OCI-LY3 (cell line): ENCODE data around the gene RSPRY1.

Experiments
- H2AFZ ChIP-seq: fragments of 200-600, 300-600 bp; shearing (Covaris generic); 2 replicates; pipeline ENCODE4 v1.6.0; 2014; ENCODE audit warnings: antibody characterized with exemption, low read depth, low read length
- H3K27ac ChIP-seq: fragments of 200-600, 300-600 bp; sonication (generic); 2 replicates; pipeline ENCODE4 v1.5.1; 2014; ENCODE audit warnings: mild to moderate bottlenecking, low read length, moderate library complexity, mixed read lengths
- H3K27me3 ChIP-seq: fragments of 200-600, 300-600 bp; sonication (generic); 2 replicates; pipeline ENCODE4 v1.6.1; 2014; ENCODE audit warnings: low read depth, low read length, mixed read lengths
- H3K36me3 ChIP-seq: fragments of 200-600, 300-600 bp; sonication (generic); replicated peaks from 2 replicates; pipeline ENCODE3; 2014; ENCODE audit warnings: low read depth, low read length, mixed read lengths
- H3K4me1 ChIP-seq: fragments of 300-600, 200-600 bp; sonication (generic); 2 replicates; pipeline ENCODE4 v1.6.1; 2014; ENCODE audit warnings: low read length, mixed read lengths
- H3K4me2 ChIP-seq: fragments of 200-600, 300-600 bp; sonication (generic); 2 replicates; pipeline ENCODE4 v1.6.1; 2014; ENCODE audit warnings: low read length, mixed read lengths
- H3K4me3 ChIP-seq: fragments of 300-600, 200-600 bp; sonication (generic); 2 replicates; pipeline ENCODE4 v1.5.1; 2014; ENCODE audit warnings: antibody characterized with exemption, mild to moderate bottlenecking, low read length, moderate library complexity
- H3K79me2 ChIP-seq: fragments of 300-600, 200-600 bp; shearing (Covaris generic); 2 replicates; pipeline ENCODE4 v1.6.1; 2014; ENCODE audit warnings: mild to moderate bottlenecking, low read length, mixed read lengths
- H3K9ac ChIP-seq: fragments of 300-600, 200-600 bp; shearing (Covaris generic); 2 replicates; pipeline ENCODE4 v1.6.0; 2014; ENCODE audit warnings: mild to moderate bottlenecking, low read length, moderate library complexity
- H3K9me3 ChIP-seq: fragments of 200-600, 300-600 bp; shearing (Covaris generic); 2 replicates; pipeline ENCODE4 v1.6.1; 2014; ENCODE audit warnings: low read length, mixed read lengths; ENCODE audit not compliant: insufficient read depth
- H4K20me1 ChIP-seq: fragments of 200-600, 300-600 bp; sonication (generic); 2 replicates; pipeline ENCODE4 v1.6.1; 2016; ENCODE audit warnings: low read length, mixed read lengths; ENCODE audit not compliant: insufficient read depth
- EZH2phosphoT487 ChIP-seq: fragments of 200-600 bp; shearing (Covaris generic); IDR thresholded peaks from 2 replicates; pipeline ENCODE4 v1.6.1; 2018; ENCODE audit warnings: antibody characterized with exemption, mixed run types, low read depth
- TF ChIP-seq, protein P1 (sequence below): fragments of 200-600, 300-600 bp; sonication (generic); IDR thresholded peaks from 2 replicates; pipeline ENCODE4 v1.5.1; 2014; ENCODE audit warnings: antibody characterized with exemption, low read length, low read depth

RSPRY1 gene

DNA sequence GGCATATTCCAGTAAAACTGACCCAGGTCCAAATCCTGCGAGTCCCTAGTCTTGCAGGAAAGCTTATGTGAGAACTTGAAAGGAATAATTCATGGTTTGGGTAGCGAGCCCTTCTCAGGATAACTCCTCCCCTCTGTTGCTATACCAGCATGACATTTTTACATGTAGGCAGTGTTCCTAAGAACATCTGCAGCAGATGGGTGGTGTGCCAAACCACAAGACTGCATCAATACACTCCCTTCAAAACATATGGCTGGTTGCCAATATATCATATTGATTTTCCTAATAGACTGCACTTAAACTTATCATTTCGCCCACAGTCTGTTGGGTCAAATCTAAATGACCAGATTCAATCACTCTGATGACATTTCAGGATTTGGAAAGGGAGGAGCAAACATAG lies 20.2 kb upstream of the RSPRY1 start:
- Histone ChIP-seq H2AFZ (no peak overlapping the region), H3K4me1 (peaks cover 17% of the 10 kb centered on the region), H3K9me3 (no peaks in the 10 kb centered on the region), H3K4me3 (no peak overlapping the region), H3K9ac (no peak overlapping the region), H3K79me2 (no peaks in the 10 kb centered on the region), H3K4me2 (no peak overlapping the region), H3K27ac (no peak overlapping the region), H3K27me3 (no peaks in the 10 kb centered on the region), H3K36me3 (peaks cover 47% of the 10 kb centered on the region), H4K20me1 (no peaks in the 10 kb centered on the region)
- no peak for TF ChIP-seq EZH2phosphoT487
- TF ChIP-seq, protein P1, sequence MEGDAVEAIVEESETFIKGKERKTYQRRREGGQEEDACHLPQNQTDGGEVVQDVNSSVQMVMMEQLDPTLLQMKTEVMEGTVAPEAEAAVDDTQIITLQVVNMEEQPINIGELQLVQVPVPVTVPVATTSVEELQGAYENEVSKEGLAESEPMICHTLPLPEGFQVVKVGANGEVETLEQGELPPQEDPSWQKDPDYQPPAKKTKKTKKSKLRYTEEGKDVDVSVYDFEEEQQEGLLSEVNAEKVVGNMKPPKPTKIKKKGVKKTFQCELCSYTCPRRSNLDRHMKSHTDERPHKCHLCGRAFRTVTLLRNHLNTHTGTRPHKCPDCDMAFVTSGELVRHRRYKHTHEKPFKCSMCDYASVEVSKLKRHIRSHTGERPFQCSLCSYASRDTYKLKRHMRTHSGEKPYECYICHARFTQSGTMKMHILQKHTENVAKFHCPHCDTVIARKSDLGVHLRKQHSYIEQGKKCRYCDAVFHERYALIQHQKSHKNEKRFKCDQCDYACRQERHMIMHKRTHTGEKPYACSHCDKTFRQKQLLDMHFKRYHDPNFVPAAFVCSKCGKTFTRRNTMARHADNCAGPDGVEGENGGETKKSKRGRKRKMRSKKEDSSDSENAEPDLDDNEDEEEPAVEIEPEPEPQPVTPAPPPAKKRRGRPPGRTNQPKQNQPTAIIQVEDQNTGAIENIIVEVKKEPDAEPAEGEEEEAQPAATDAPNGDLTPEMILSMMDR, result no peak

DNA sequence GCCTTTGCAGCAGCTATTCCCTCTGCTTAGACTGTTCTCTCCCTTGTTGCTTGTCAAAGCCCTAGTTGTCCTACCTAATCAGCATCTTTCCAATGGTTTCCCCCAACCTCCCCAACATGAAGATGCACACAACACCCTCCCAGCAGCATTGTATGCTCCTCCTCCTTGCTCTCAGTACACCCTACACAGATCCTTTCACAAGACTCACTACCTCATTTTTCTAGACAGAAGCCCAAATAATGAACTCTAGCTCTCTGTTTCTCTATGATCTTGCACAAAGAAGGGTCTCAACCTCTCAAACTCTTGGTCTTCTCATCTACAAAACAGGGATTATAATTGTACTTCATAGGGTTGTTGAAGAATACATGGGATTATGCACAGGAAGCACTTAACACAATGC lies 19.7 kb upstream of the RSPRY1 start:
- peaks cover 48% of the 10 kb centered on the region for H3K36me3 ChIP-seq

DNA sequence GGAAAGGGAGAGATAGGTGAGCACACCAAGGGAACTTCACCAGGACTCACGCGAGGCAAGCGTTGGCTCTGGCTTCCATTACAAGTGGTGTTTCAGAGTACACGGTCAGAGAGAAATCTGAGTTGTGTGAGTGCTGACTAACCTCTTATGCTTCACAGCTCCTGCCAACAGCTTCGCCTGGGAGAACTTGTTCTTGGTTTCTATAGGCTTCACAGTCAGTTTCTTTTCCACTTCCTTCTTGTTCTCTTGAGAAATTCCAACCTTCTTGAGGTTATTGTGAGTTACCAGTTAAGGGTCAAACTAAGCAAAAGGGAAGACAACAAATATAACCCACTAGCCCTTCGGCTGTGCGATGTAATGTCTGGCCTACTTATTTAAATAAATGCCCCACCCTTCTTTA lies 19.2 kb upstream of the RSPRY1 start:
- Histone ChIP-seq H3K4me3 (no peak overlapping the region), H3K4me2 (peak overlapping the region; percentile 4; the same call in 1 of the 2 replicates), H2AFZ (no peak overlapping the region), H4K20me1 (no peaks in the 10 kb centered on the region), H3K4me1 (peaks cover 17% of the 10 kb centered on the region), H3K79me2 (no peaks in the 10 kb centered on the region), H3K27ac (no peak overlapping the region), H3K27me3 (no peaks in the 10 kb centered on the region), H3K9me3 (no peaks in the 10 kb centered on the region), H3K9ac (no peak overlapping the region), H3K36me3 (peaks cover 53% of the 10 kb centered on the region)
- TF ChIP-seq, protein P1, result no peak
- no peak for TF ChIP-seq EZH2phosphoT487

More for the DNA sequence above, 19.7 kb upstream of the RSPRY1 start:
- Histone ChIP-seq H3K9me3 (no peaks in the 10 kb centered on the region), H3K4me3 (no peak overlapping the region), H2AFZ (no peak overlapping the region), H4K20me1 (no peaks in the 10 kb centered on the region), H3K27ac (no peak overlapping the region), H3K4me1 (peaks cover 17% of the 10 kb centered on the region), H3K27me3 (no peaks in the 10 kb centered on the region), H3K9ac (no peak overlapping the region), H3K79me2 (no peaks in the 10 kb centered on the region), H3K4me2 (peak overlapping the region; percentile 4; the same call in 1 of the 2 replicates)
- TF ChIP-seq, protein P1, result no peak
- TF ChIP-seq EZH2phosphoT487, result no peak

DNA sequence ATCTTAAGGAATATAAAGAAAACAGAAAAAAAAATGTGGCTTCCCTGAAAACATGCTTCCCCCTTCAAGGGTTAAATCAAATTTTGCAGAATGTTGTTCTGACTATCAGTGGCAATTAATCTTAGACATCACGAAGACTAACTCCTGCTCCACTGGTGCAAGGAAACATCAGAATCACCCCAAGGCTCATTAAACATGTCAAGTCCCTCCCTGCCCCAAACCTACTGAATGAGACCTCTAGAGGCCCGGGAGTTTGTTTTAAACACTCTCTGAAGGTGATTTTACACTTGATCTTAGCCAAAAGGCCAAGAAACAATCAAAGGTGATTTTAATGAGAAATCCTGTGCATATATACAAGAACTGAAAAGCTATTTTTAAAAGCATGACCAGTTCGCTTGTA lies 18.6 kb upstream of the RSPRY1 start:
- Histone ChIP-seq H3K4me1 (peaks cover 17% of the 10 kb centered on the region), H3K9me3 (no peaks in the 10 kb centered on the region), H3K4me2 (peak overlapping the region; percentile 43), H3K36me3 (peaks cover 55% of the 10 kb centered on the region), H3K4me3 (no peak overlapping the region), H3K9ac (0 out of 2 replicates have a peak overlapping the region, but pooled peaks have one; percentile 6), H3K27me3 (no peaks in the 10 kb centered on the region), H3K79me2 (no peaks in the 10 kb centered on the region), H4K20me1 (no peaks in the 10 kb centered on the region), H2AFZ (no peak overlapping the region), H3K27ac (no peak overlapping the region)
- no peak for TF ChIP-seq EZH2phosphoT487
- TF ChIP-seq, protein P1, result no peak
